Measurements from ENCODE around the gene PCYT1A.

The PCYT1A gene

DNA sequence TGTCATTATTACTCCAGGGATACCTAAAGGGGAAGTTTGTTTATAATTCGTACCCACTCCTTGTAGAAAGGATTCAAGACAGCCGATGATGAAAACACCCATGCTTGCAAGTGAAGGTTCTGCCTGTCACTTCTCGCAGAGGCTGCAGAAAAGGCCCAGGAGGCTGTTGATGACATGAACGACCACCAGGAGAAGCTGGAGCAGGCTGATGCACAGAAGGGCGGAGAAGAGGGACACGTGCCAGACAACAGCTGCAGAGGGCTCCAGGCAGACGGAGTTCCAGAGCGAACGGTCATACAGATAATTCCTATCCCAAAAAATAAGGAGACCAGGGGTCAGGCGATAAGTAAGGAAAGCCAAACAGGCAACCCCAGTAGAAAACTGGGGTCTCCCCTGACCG, 36.2 kb upstream of the PCYT1A start:
- no peak overlapping the region for H3K27ac ChIP-seq
- no peak for TF ChIP-seq CTCF (conservative IDR thresholded peaks at IDR 0.05)

GRCh38 chr3:196323016-196323415, 35.5 kb upstream of the PCYT1A start:
- no peak for TF ChIP-seq CTCF (conservative IDR thresholded peaks at IDR 0.05)
- H3K27ac ChIP-seq, result no peak overlapping the region

DNA sequence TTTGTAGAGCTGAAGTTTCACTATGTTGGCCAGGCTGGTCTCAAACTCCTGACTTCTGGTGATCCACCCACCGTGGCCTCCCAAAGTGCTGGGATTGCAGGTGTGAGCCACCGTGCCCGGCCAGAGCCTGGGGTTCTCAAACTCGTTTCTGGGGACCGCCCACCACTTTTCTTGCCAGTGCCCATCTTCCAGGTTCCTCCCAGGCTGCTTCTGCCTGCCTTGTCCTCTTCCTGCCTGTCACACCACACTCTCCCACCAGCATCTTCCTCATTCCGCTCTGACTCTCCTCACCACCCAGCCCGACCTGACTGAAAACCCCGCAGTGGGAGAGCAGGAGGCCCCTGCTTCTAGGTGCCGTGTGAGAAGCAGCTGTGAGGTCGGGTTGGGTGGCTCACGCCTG, 33.6 kb upstream of the PCYT1A start:
- no peak for TF ChIP-seq CTCF (conservative IDR thresholded peaks at IDR 0.05)
- no peak overlapping the region for H3K27ac ChIP-seq

DNA sequence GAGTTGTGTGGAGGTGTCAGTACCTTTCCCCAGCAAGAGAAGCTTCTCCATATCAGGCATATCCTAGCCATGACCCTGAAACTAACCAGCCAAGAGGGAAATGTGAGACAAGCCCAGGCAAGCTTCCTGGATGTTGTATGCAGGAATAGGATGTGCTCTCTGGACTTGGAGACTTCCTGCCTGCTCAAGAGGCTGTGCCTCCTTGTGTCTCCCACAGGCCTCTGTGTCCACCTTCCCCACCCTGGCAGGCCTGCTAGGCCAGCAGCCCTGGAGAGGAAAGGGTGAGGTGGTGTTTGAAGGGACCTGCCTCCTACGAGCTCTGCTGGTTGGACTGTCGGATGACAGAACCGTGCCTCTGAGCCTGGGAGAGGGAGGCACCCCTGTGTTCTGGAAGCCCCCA, 32.6 kb upstream of the PCYT1A start:
- no peak for TF ChIP-seq CTCF (conservative IDR thresholded peaks at IDR 0.05)
- no peak overlapping the region for H3K27ac ChIP-seq

DNA sequence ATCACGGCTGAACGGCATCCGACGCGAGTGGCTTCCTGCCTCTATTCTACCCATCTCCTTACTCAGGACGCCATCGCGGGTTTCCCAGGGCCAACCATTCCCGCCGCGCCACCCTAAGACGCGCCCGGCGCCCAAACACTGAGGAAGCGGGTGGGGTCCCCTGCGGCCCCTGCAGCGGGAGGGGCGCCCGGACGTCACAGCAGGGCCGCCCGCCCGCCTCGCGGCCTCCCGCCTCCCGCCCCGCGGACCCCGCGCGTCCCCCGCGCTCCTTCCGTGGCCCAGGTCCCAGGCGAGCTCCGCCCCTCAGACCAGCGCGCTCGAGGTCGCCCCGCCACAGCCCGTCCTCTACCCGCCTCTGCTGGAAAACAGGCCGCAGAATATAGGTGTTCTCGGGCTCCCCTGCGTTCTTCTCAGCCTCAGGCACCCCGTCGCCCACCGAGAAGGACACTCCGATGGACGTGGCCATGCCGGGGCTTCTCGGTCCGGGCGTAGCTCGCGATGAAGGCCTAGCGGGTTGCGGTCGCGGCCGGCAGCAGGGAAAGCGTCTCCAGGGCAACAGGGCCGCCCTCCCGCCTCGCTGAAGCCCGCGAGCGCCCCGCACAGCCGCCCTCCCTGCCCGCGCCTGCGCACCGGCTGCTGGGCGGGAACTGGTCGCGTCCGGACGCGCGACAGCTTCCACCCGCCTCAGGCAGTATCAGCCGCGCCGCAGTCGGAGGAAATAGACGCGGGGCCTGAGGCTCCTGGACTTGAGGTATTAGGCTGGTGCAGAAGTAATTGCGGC, 30.4 kb upstream of the PCYT1A start, which contains the start of gene DYNLT2B:
Gene DYNLT2B, minus strand, starts transcription at position 554 of the 781 bp plus-strand sequence. Its CDS starts 88 bp downstream, at position 466.
- H3K27ac ChIP-seq, result peak within 1 kb of the TSS; percentile 88
- TF ChIP-seq CTCF (conservative IDR thresholded peaks at IDR 0.05), result no peak

- peak overlapping the region; percentile 88 for H3K27ac ChIP-seq
These were observed 29.5 kb upstream of the PCYT1A start for GRCh38 chr3:196316799-196317686.

GRCh38 chr3:196315821-196316220, 28.3 kb upstream of the PCYT1A start:
- H3K27ac ChIP-seq, result no peak overlapping the region
- no peak for TF ChIP-seq CTCF (conservative IDR thresholded peaks at IDR 0.05)
